H9 (cell line): ENCODE data around the gene AHNAK. TPM values are rescaled to one million over a fixed set of nuclear protein-coding genes. Genes with fewer than 3 reads are reported as not detected.

Experiments
- DNase-seq: peaks from one replicate; pipeline ENCODE4 v3.0.0-alpha.2; 2017
- H2AFZ ChIP-seq: one replicate; pipeline ENCODE4 v1.6.1; 2013; ENCODE audit warnings: mild to moderate bottlenecking, low read length, control low read depth, moderate library complexity
- H2AK5ac ChIP-seq: 2 replicates; pipeline ENCODE4 v1.6.1; 2013; ENCODE audit warnings: low read length, control low read depth, mixed read lengths; ENCODE audit not compliant: insufficient read length
- H2BK120ac ChIP-seq: one replicate; pipeline ENCODE4 v1.6.1; 2013; ENCODE audit warnings: low read depth, mild to moderate bottlenecking, low read length, control low read depth, inconsistent platforms; ENCODE audit not compliant: poor library complexity, severe bottlenecking
- H2BK12ac ChIP-seq: 2 replicates; pipeline ENCODE4 v1.6.1; 2013; ENCODE audit warnings: low read length, control low read depth, mixed read lengths, low read depth; ENCODE audit not compliant: insufficient read length
- H2BK15ac ChIP-seq: 2 replicates; pipeline ENCODE4 v1.6.1; 2013; ENCODE audit warnings: low read depth, low read length, control low read depth
- H2BK20ac ChIP-seq: one replicate; pipeline ENCODE4 v1.6.1; 2013; ENCODE audit warnings: low read depth, mild to moderate bottlenecking, low read length, control low read depth, inconsistent platforms; ENCODE audit not compliant: poor library complexity, severe bottlenecking
- H2BK5ac ChIP-seq: 2 replicates; pipeline ENCODE4 v1.6.1; 2013; ENCODE audit warnings: low read length, control low read depth, mixed read lengths; ENCODE audit not compliant: insufficient read length
- H3K14ac ChIP-seq: 2 replicates; pipeline ENCODE4 v1.6.1; 2013; ENCODE audit warnings: low read length, control low read depth; ENCODE audit not compliant: insufficient read depth
- H3K18ac ChIP-seq: 2 replicates; pipeline ENCODE4 v1.6.1; 2013; ENCODE audit warnings: low read depth, mild to moderate bottlenecking, mixed read lengths, low read length, control low read depth; ENCODE audit not compliant: insufficient read length
- H3K23ac ChIP-seq: 2 replicates; pipeline ENCODE4 v1.6.1; 2013; ENCODE audit warnings: low read length, control low read depth, mixed read lengths, low read depth; ENCODE audit not compliant: insufficient read length
- H3K23me2 ChIP-seq: 2 replicates; pipeline ENCODE4 v1.6.1; 2013; ENCODE audit warnings: low read depth, mild to moderate bottlenecking, mixed read lengths, low read length, control low read depth; ENCODE audit not compliant: insufficient read length, poor library complexity, severe bottlenecking
- H3K27ac ChIP-seq: 2 replicates; pipeline ENCODE4 v1.5.1; 2013; ENCODE audit warnings: low read length, control low read depth, mixed read lengths, low read depth; ENCODE audit not compliant: insufficient read length
- H3K27me3 ChIP-seq: 2 replicates; pipeline ENCODE4 v1.6.1; 2013; ENCODE audit warnings: low read length, control low read depth, inconsistent platforms; ENCODE audit not compliant: insufficient read depth
- H3K4ac ChIP-seq: 2 replicates; pipeline ENCODE4 v1.6.1; 2013; ENCODE audit warnings: low read depth, mild to moderate bottlenecking, control low read depth, inconsistent platforms, low read length, moderate library complexity
- H3K4me1 ChIP-seq: 2 replicates; pipeline ENCODE4 v1.6.1; 2013; ENCODE audit warnings: low read length, control low read depth, inconsistent platforms; ENCODE audit not compliant: insufficient read depth
- H3K4me2 ChIP-seq: 2 replicates; pipeline ENCODE4 v1.6.1; 2013; ENCODE audit warnings: low read length, control low read depth, mixed read lengths; ENCODE audit not compliant: insufficient read length, insufficient read depth
- H3K56ac ChIP-seq: 2 replicates; pipeline ENCODE4 v1.6.1; 2013; ENCODE audit warnings: low read depth, mild to moderate bottlenecking, mixed read lengths, low read length, control low read depth; ENCODE audit not compliant: insufficient read length
- H3K79me1 ChIP-seq: 2 replicates; pipeline ENCODE4 v1.6.1; 2013; ENCODE audit warnings: low read depth, mild to moderate bottlenecking, moderate library complexity, low read length, control low read depth, inconsistent platforms; ENCODE audit not compliant: insufficient read depth, poor library complexity, severe bottlenecking
- H3K79me2 ChIP-seq: 2 replicates; pipeline ENCODE4 v1.6.1; 2013; ENCODE audit warnings: low read length, control low read depth, inconsistent platforms; ENCODE audit not compliant: insufficient read depth
- H3K9ac ChIP-seq: 2 replicates; pipeline ENCODE4 v1.6.1; 2013; ENCODE audit warnings: low read length, control low read depth, mixed read lengths; ENCODE audit not compliant: insufficient read length; ENCODE audit errors: extremely low read depth
- H3K9me3 ChIP-seq: one replicate; pipeline ENCODE4 v1.6.1; 2013; ENCODE audit warnings: low read depth, low read length, inconsistent platforms; ENCODE audit not compliant: control insufficient read depth
- H3T11ph ChIP-seq: one replicate; pipeline ENCODE4 v1.6.1; 2013; ENCODE audit warnings: mild to moderate bottlenecking, low read length, control low read depth, inconsistent platforms
- H4K20me1 ChIP-seq: one replicate; pipeline ENCODE4 v1.6.1; 2013; ENCODE audit not compliant: control insufficient read depth, insufficient read length, insufficient read depth
- H4K5ac ChIP-seq: 2 replicates; pipeline ENCODE4 v1.6.1; 2013; ENCODE audit warnings: low read depth, mild to moderate bottlenecking, mixed read lengths, low read length, control low read depth; ENCODE audit not compliant: insufficient read length
- H4K8ac ChIP-seq: replicated peaks from 2 replicates; pipeline ENCODE4 v1.6.1; 2013; ENCODE audit warnings: low read length, control low read depth, mixed read lengths, low read depth; ENCODE audit not compliant: insufficient read length
- H4K91ac ChIP-seq: 2 replicates; pipeline ENCODE4 v1.6.1; 2013; ENCODE audit warnings: low read depth, mild to moderate bottlenecking, moderate library complexity, mixed read lengths, low read length, control low read depth; ENCODE audit not compliant: insufficient read length
- H3K27ac Mint-ChIP-seq, 3 experiments: 2 replicates in 2 of 3; 3 replicates in 1 of 3; pipeline ENCODE4 v1.8.0; 2020 to 2021; ENCODE audit warnings: mixed read lengths in 3 of 3, mild to moderate bottlenecking in 1 of 3, moderate library complexity in 1 of 3
- H3K27me3 Mint-ChIP-seq: 2 replicates; pipeline ENCODE4 v1.8.0; 2021; ENCODE audit warnings: low read depth, mild to moderate bottlenecking, moderate library complexity, mixed read lengths
- H3K36me3 Mint-ChIP-seq, 3 experiments: 2 replicates in 2 of 3; 3 replicates in 1 of 3; pipeline ENCODE4 v1.8.0; 2020 to 2021; ENCODE audit warnings: low read depth in 3 of 3, mixed read lengths in 3 of 3; ENCODE audit not compliant: insufficient read depth in 1 of 3
- H3K4me1 Mint-ChIP-seq, 2 experiments: 2 replicates each; pipeline ENCODE4 v1.8.0; 2020; ENCODE audit warnings: mixed read lengths in 2 of 2
- H3K4me3 Mint-ChIP-seq, 2 experiments: 2 replicates in 1 of 2; 3 replicates in 1 of 2; pipeline ENCODE4 v1.8.0; 2020 to 2021; ENCODE audit warnings: mild to moderate bottlenecking in 2 of 2, mixed read lengths in 2 of 2, moderate library complexity in 1 of 2
- H3K9me3 Mint-ChIP-seq, 2 experiments: 2 replicates in 1 of 2; 3 replicates in 1 of 2; pipeline ENCODE4 v1.8.0; 2020; ENCODE audit warnings: mild to moderate bottlenecking in 2 of 2, mixed read lengths in 2 of 2, moderate library complexity in 1 of 2
- CTCF ChIP-seq: fragments of 200-600 bp; sonication (generic); conservative IDR thresholded peaks from 3 replicates; pipeline ENCODE4 v1.8.0; 2021; ENCODE audit warnings: antibody characterized with exemption, mild to moderate bottlenecking
- WGBS: extraction: QIAGEN DNeasy Blood & Tissue Kit; methylation state at CpG from one replicate; pipeline ENCODE4 v1.1.7; 2013; ENCODE audit warnings: missing lambda C conversion rate, low lambda C conversion rate, mixed read lengths; ENCODE audit not compliant: insufficient read length; ENCODE audit errors: extremely low coverage; 5-methylcytosine and 5-hydroxymethylcytosine counted together
- total RNA-seq: library from RNA; stranded (reverse); gene quantifications from 2 replicates; pipeline ENCODE4 v1.2.1, GENCODE V29; 2021

AHNAK gene
- total RNA-seq, 1 experiment from 2014 or later = 15.2 TPM

DNA sequence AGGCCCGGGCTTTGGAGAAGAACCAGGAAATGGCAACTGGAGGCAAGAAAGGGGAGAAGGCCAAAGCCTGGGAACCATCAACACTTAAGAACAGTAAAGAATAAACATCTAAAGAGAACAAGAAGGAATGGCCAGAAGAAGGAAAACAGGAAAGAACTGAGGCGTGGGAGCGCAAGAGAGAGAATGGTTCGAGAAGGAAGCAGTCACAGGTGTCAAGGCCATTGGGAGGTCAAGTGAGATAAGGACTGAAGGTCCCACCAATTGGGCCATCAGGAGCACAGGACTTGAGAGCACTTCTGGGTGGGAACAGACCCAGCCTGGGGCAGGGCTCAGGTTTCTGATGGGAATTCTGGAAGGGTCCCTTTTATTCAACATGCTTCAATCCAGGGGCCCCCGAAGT, 128.5 kb downstream of the AHNAK start:
- H3K4me1 ChIP-seq = no peaks in the 10 kb centered on the region
- H2AFZ ChIP-seq = no peak overlapping the region
- no peak overlapping the region for H3K14ac ChIP-seq
- WGBS = no CpG with 5 or more reads among the region's 5 CpGs
- Mint-ChIP-seq H3K4me1 (peaks cover 4 to 9% of the 10 kb centered on the region in 2 experiments), H3K4me3 (no peak overlapping the region), H3K36me3 (no peaks in the 10 kb centered on the region), H3K9me3 (no peaks in the 10 kb centered on the region), H3K27ac (no peak overlapping the region), H3K27me3 (peaks cover 42% of the 10 kb centered on the region)
- no peak overlapping the region for H2BK12ac ChIP-seq
- no peak overlapping the region for H4K91ac ChIP-seq
- no peak overlapping the region for H3K23ac ChIP-seq
- no peak overlapping the region for H2BK20ac ChIP-seq
- H3K27me3 ChIP-seq = no peaks in the 10 kb centered on the region; the same call in 1 of the 2 replicates
- DNase-seq = no peak
- no peak overlapping the region for H2BK120ac ChIP-seq
- no peak overlapping the region for H3K18ac ChIP-seq
- H4K5ac ChIP-seq = no peak overlapping the region
- no peak overlapping the region for H3T11ph ChIP-seq
- TF ChIP-seq CTCF = no peak
- H3K4ac ChIP-seq = no peak overlapping the region
- no peak overlapping the region for H2AK5ac ChIP-seq
- no peak overlapping the region for H2BK5ac ChIP-seq
- H2BK15ac ChIP-seq = no peak overlapping the region
- H3K79me2 ChIP-seq = no peaks in the 10 kb centered on the region
- no peak overlapping the region for H3K9ac ChIP-seq
- H3K56ac ChIP-seq = no peak overlapping the region
- no peak overlapping the region for H3K4me2 ChIP-seq
- H3K9me3 ChIP-seq = no peaks in the 10 kb centered on the region
- H3K23me2 ChIP-seq = no peaks in the 10 kb centered on the region
- H3K27ac ChIP-seq = no peak overlapping the region
- no peak overlapping the region for H4K8ac ChIP-seq
- no peaks in the 10 kb centered on the region for H4K20me1 ChIP-seq
- no peaks in the 10 kb centered on the region for H3K79me1 ChIP-seq
